Mammary epithelial cell (primary cell): ENCODE data around the gene PRR5.

Source experiments
- CTCF ChIP-seq, 2 donors: IDR thresholded peaks in 1 of 2; conservative IDR thresholded peaks in 1 of 2; 2 replicates each; pipeline ENCODE4 v1.5.1; 2011 to 2012; ENCODE audit warnings: inconsistent platforms in 2 of 2, low read length in 2 of 2, mild to moderate bottlenecking in 2 of 2, control low read depth in 1 of 2, low read depth in 1 of 2; ENCODE audit not compliant: insufficient read depth in 1 of 2; ENCODE audit errors: extremely low read depth in 1 of 2
- EZH2 ChIP-seq: IDR thresholded peaks from 2 replicates; pipeline ENCODE4 v1.6.1; 2012; ENCODE audit warnings: low read length, inconsistent platforms, borderline replicate concordance

GRCh38 chr22:44745853-44746789, 44.1 kb downstream of the PRR5 start:
- TF ChIP-seq CTCF (conservative IDR thresholded peaks at IDR 0.05 in 1 of 2, IDR thresholded peaks at IDR 0.05 in 1 of 2; ENCODE audit: extremely low read depth in 1 of 2, insufficient read depth in 1 of 2, low read depth in 1 of 2, low read length in 2 of 2) (no peak), EZH2 (no peak)
